Mesenchymal stem cell (in vitro differentiated cells and primary cell): Measurements from ENCODE around the gene GPX4.

Experiments used
- DNase-seq: peaks from one replicate; pipeline ENCODE4 v3.0.0-alpha.2; 2013
- H2AFZ ChIP-seq: one replicate; pipeline ENCODE4 v1.6.1; 2013; ENCODE audit warnings: low read depth, mild to moderate bottlenecking, control low read depth, inconsistent platforms, low read length, moderate library complexity
- H2AK5ac ChIP-seq: 2 replicates; pipeline ENCODE4 v1.6.1; 2013; ENCODE audit warnings: low read length, moderate library complexity, mild to moderate bottlenecking, inconsistent platforms; ENCODE audit not compliant: severe bottlenecking
- H2BK120ac ChIP-seq: one replicate; pipeline ENCODE4 v1.6.1; 2013; ENCODE audit warnings: low read depth, mild to moderate bottlenecking, inconsistent platforms, low read length, moderate library complexity
- H2BK12ac ChIP-seq, 2 experiments: one replicate each; pipeline ENCODE4 v1.6.1; 2013; ENCODE audit warnings: inconsistent platforms in 2 of 2, low read length in 2 of 2, mild to moderate bottlenecking in 2 of 2, moderate library complexity in 2 of 2, control low read depth in 1 of 2
- H2BK15ac ChIP-seq: one replicate; pipeline ENCODE4 v1.6.1; 2013; ENCODE audit warnings: mild to moderate bottlenecking, low read depth, inconsistent platforms; ENCODE audit not compliant: poor library complexity, severe bottlenecking
- H2BK5ac ChIP-seq: 2 replicates; pipeline ENCODE4 v1.6.1; 2013; ENCODE audit warnings: low read depth, mild to moderate bottlenecking, low read length, control low read depth, inconsistent platforms; ENCODE audit not compliant: poor library complexity, severe bottlenecking
- H3K14ac ChIP-seq, 2 experiments: one replicate each; pipeline ENCODE4 v1.6.1; 2013; ENCODE audit warnings: inconsistent platforms in 2 of 2, low read length in 2 of 2, control low read depth in 1 of 2, mild to moderate bottlenecking in 1 of 2, moderate library complexity in 1 of 2
- H3K18ac ChIP-seq, 2 experiments: one replicate each; pipeline ENCODE4 v1.6.1; 2013; ENCODE audit warnings: inconsistent platforms in 2 of 2, low read length in 2 of 2, control low read depth in 1 of 2, low read depth in 1 of 2, mild to moderate bottlenecking in 1 of 2
- H3K23ac ChIP-seq, 2 experiments: one replicate each; pipeline ENCODE4 v1.6.1; 2013; ENCODE audit warnings: inconsistent platforms in 2 of 2, low read length in 2 of 2, mild to moderate bottlenecking in 2 of 2, moderate library complexity in 2 of 2, control low read depth in 1 of 2
- H3K27ac ChIP-seq: 2 replicates; pipeline ENCODE4 v1.5.1; 2013; ENCODE audit warnings: mild to moderate bottlenecking, moderate library complexity, low read length, control low read depth, inconsistent platforms; ENCODE audit not compliant: poor library complexity, severe bottlenecking
- H3K27me3 ChIP-seq, 2 experiments: 2 replicates each; pipeline versions ENCODE4 v1.6.1 to v1.7.0; 2013; ENCODE audit warnings: low read length in 2 of 2, mild to moderate bottlenecking in 2 of 2, moderate library complexity in 2 of 2, control low read depth in 1 of 2, inconsistent platforms in 1 of 2; ENCODE audit not compliant: control insufficient read depth in 1 of 2, insufficient read depth in 1 of 2
- H3K36me3 ChIP-seq, 2 experiments: 2 replicates each; pipeline versions ENCODE4 v1.6.1 to v1.7.0; 2013; ENCODE audit warnings: low read length in 2 of 2, control low read depth in 1 of 2, inconsistent platforms in 1 of 2, low read depth in 1 of 2, mild to moderate bottlenecking in 1 of 2; ENCODE audit not compliant: insufficient read depth in 2 of 2, control insufficient read depth in 1 of 2
- H3K4ac ChIP-seq, 2 experiments: one replicate each; pipeline ENCODE4 v1.6.1; 2013; ENCODE audit warnings: inconsistent platforms in 2 of 2, low read length in 2 of 2, mild to moderate bottlenecking in 2 of 2, moderate library complexity in 2 of 2, control low read depth in 1 of 2, low read depth in 1 of 2
- H3K4me1 ChIP-seq: 2 replicates; pipeline ENCODE4 v1.6.1; 2013; ENCODE audit warnings: low read depth, low read length, control low read depth; ENCODE audit not compliant: control insufficient read depth, insufficient read depth
- H3K4me2 ChIP-seq: 2 replicates; pipeline ENCODE4 v1.6.1; 2013; ENCODE audit warnings: low read length, mild to moderate bottlenecking, inconsistent platforms; ENCODE audit not compliant: poor library complexity, severe bottlenecking
- H3K4me3 ChIP-seq, 2 experiments: 2 replicates each; pipeline versions ENCODE4 v1.5.1 to v1.7.0; 2013; ENCODE audit warnings: low read length in 2 of 2, mild to moderate bottlenecking in 2 of 2, control low read depth in 1 of 2, low read depth in 1 of 2; ENCODE audit not compliant: insufficient read depth in 1 of 2
- H3K79me1 ChIP-seq: replicated peaks from 2 replicates; pipeline ENCODE4 v1.6.1; 2013; ENCODE audit warnings: mild to moderate bottlenecking, control low read depth, low read length, inconsistent platforms; ENCODE audit not compliant: poor library complexity, severe bottlenecking
- H3K9ac ChIP-seq: 2 replicates; pipeline ENCODE4 v1.7.0; 2013; ENCODE audit warnings: mild to moderate bottlenecking, low read length, moderate library complexity
- H3K9me3 ChIP-seq: 2 replicates; pipeline ENCODE4 v1.7.0; 2013; ENCODE audit warnings: mild to moderate bottlenecking, low read length; ENCODE audit not compliant: control insufficient read depth
- H4K8ac ChIP-seq: one replicate; pipeline ENCODE4 v1.6.1; 2013; ENCODE audit warnings: inconsistent platforms, mild to moderate bottlenecking, low read length, moderate library complexity
- H4K91ac ChIP-seq: one replicate; pipeline ENCODE4 v1.6.1; 2013; ENCODE audit warnings: mild to moderate bottlenecking, low read length, inconsistent platforms
- WGBS: methylation state at CpG from one replicate; pipeline ENCODE4 v1.1.7; 2013; ENCODE audit warnings: mixed read lengths; 5-methylcytosine and 5-hydroxymethylcytosine counted together

The GPX4 gene

GRCh38 chr19:1094978-1095701 lies 8.7 kb upstream of the GPX4 start, which contains the start of gene POLR2E:
TSS of gene POLR2E (minus strand) at chr19:1095375. CDS start at chr19:1095315, 60 bp downstream.
- DNase-seq: peak; percentile 98
- Histone ChIP-seq H3K27me3 (no peaks in the 10 kb centered on the region), H3K9me3 (peaks cover 3% of the 10 kb centered on the region), H3K4me3 (peak within 1 kb of the TSS; percentile 93 to 98), H2AK5ac (peak within 1 kb of the TSS; percentile 68), H4K8ac (peak within 1 kb of the TSS; percentile 96), H3K9ac (peak within 1 kb of the TSS; percentile 96), H2BK12ac (peak within 1 kb of the TSS in 1 of 2 experiments; percentile 6), H2AFZ (no peak within 1 kb of the TSS), H4K91ac (peak within 1 kb of the TSS; percentile 72), H3K4me2 (peak within 1 kb of the TSS; percentile 77), H3K27ac (no peak within 1 kb of the TSS), H2BK5ac (no peak within 1 kb of the TSS), H2BK120ac (no peak within 1 kb of the TSS), H3K4ac (peak within 1 kb of the TSS; percentile 64 to 71), H2BK15ac (peak within 1 kb of the TSS; percentile 62), H3K36me3 (peaks cover 22 to 37% of the 10 kb centered on the region in 2 experiments), H3K79me1 (peaks cover 19% of the 10 kb centered on the region), H3K23ac (peak within 1 kb of the TSS in 1 of 2 experiments; percentile 92), H3K18ac (peak within 1 kb of the TSS; percentile 75 to 88), H3K14ac (peak within 1 kb of the TSS in 1 of 2 experiments; percentile 57), H3K4me1 (peaks cover 17% of the 10 kb centered on the region)
- under 1% methylated on average over 81 of the region's 81 CpGs for WGBS

GRCh38 chr19:1097810-1098176 lies 6.0 kb upstream of the GPX4 start:
- 93% methylated on average over 5 of the region's 7 CpGs for WGBS
- no peak overlapping the region for H2BK5ac ChIP-seq
- H3K27me3 ChIP-seq: no peaks in the 10 kb centered on the region
- no peak overlapping the region for H2AK5ac ChIP-seq
- no peak overlapping the region for H3K27ac ChIP-seq
- peaks cover 28% of the 10 kb centered on the region for H3K4me1 ChIP-seq
- peak overlapping the region; percentile 61 for H3K9ac ChIP-seq
- H3K79me1 ChIP-seq: peaks cover 4% of the 10 kb centered on the region
- no peak overlapping the region for H3K14ac ChIP-seq
- no peak overlapping the region for H2BK120ac ChIP-seq
- H4K8ac ChIP-seq: no peak overlapping the region
- no peak overlapping the region for H3K4me2 ChIP-seq
- H3K36me3 ChIP-seq: peaks cover 9 to 12% of the 10 kb centered on the region in 2 experiments
- peak overlapping the region; percentile 70 for H4K91ac ChIP-seq
- no peak overlapping the region for H2BK15ac ChIP-seq
- H2BK12ac ChIP-seq: peak overlapping the region in 1 of 2 experiments; percentile 96
- H3K9me3 ChIP-seq: peaks cover 3% of the 10 kb centered on the region
- no peak overlapping the region for H3K23ac ChIP-seq
- peak overlapping the region in 1 of 2 experiments; percentile 5 for H3K4ac ChIP-seq
- no peak overlapping the region for H3K18ac ChIP-seq
- no peak overlapping the region for H3K4me3 ChIP-seq
- peak; percentile 74 for DNase-seq
- no peak overlapping the region for H2AFZ ChIP-seq

- Histone ChIP-seq H3K18ac (peak overlapping the region; percentile 56 to 67), H3K9ac (peak overlapping the region; percentile 61), H3K4me1 (peaks cover 29% of the 10 kb centered on the region), H2BK5ac (no peak overlapping the region), H4K8ac (peak overlapping the region; percentile 5), H3K4me3 (peak overlapping the region in 1 of 2 experiments; percentile 32), H2BK15ac (no peak overlapping the region), H4K91ac (peak overlapping the region; percentile 67), H2AFZ (no peak overlapping the region), H3K23ac (no peak overlapping the region), H3K4me2 (no peak overlapping the region), H3K14ac (peak overlapping the region in 1 of 2 experiments; percentile 55), H3K9me3 (peaks cover 3% of the 10 kb centered on the region), H3K79me1 (peaks cover 1% of the 10 kb centered on the region), H2BK120ac (no peak overlapping the region), H2BK12ac (peak overlapping the region; percentile 29 to 96), H2AK5ac (peak overlapping the region; percentile 12), H3K27ac (no peak overlapping the region), H3K36me3 (peaks cover 3 to 6% of the 10 kb centered on the region in 2 experiments), H3K27me3 (no peaks in the 10 kb centered on the region), H3K4ac (peak overlapping the region in 1 of 2 experiments; percentile 29)
- WGBS: 79% methylated on average over 14 of the region's 15 CpGs
- no peak for DNase-seq
These were observed 5.4 kb upstream of the GPX4 start for GRCh38 chr19:1098177-1099051.

GRCh38 chr19:1101337-1101698 lies 2.5 kb upstream of the GPX4 start:
- 49% methylated on average over 9 of the region's 9 CpGs for WGBS
- no peak overlapping the region for H3K4me3 ChIP-seq
- H3K18ac ChIP-seq: peak overlapping the region; percentile 93 to 94
- peak overlapping the region; percentile 47 for H4K91ac ChIP-seq
- no peaks in the 10 kb centered on the region for H3K27me3 ChIP-seq
- H3K79me1 ChIP-seq: peaks cover 2% of the 10 kb centered on the region
- H3K9ac ChIP-seq: peak overlapping the region; percentile 89
- peak overlapping the region; percentile 99 for H3K27ac ChIP-seq
- H2BK12ac ChIP-seq: peak overlapping the region; percentile 67 to 97
- H3K4me2 ChIP-seq: peak overlapping the region; percentile 40
- DNase-seq: no peak
- no peak overlapping the region for H2AFZ ChIP-seq
- peaks cover 30% of the 10 kb centered on the region for H3K4me1 ChIP-seq
- no peak overlapping the region for H3K14ac ChIP-seq
- peak overlapping the region; percentile 90 for H2AK5ac ChIP-seq
- peaks cover 6 to 14% of the 10 kb centered on the region in 2 experiments for H3K36me3 ChIP-seq
- H3K4ac ChIP-seq: peak overlapping the region; percentile 24 to 90
- no peak overlapping the region for H3K23ac ChIP-seq
- H2BK15ac ChIP-seq: peak overlapping the region; percentile 99
- peaks cover 3% of the 10 kb centered on the region for H3K9me3 ChIP-seq
- H4K8ac ChIP-seq: peak overlapping the region; percentile 69
- peak overlapping the region; percentile 80 for H2BK5ac ChIP-seq
- H2BK120ac ChIP-seq: peak overlapping the region; percentile 99
